Loucy (cell line): ENCODE data around the gene VPS45.

ENCODE experiments used
- H2AFZ ChIP-seq: fragments of 200-600 bp; sonication (generic); 2 replicates; pipeline ENCODE4 v1.6.0; 2016; ENCODE audit warnings: antibody characterized with exemption, mild to moderate bottlenecking, low read length, moderate library complexity
- H3F3A ChIP-seq: fragments of 200-600 bp; 2 replicates; pipeline ENCODE4 v1.6.0; 2016; ENCODE audit warnings: antibody characterized with exemption, low read depth, mild to moderate bottlenecking
- H3K27me3 ChIP-seq: fragments of 200-600 bp; sonication (generic); 2 replicates; pipeline ENCODE4 v1.6.1; 2014; ENCODE audit warnings: low read length, mild to moderate bottlenecking; ENCODE audit not compliant: insufficient read depth, poor library complexity, severe bottlenecking
- H3K36me3 ChIP-seq: fragments of 200-600 bp; sonication (generic); 2 replicates; pipeline ENCODE4 v1.6.1; 2016; ENCODE audit warnings: low read length; ENCODE audit not compliant: insufficient read depth
- H3K4me1 ChIP-seq: fragments of 200-600 bp; sonication (generic); 2 replicates; pipeline ENCODE4 v1.5.1; 2014; ENCODE audit warnings: low read length, mild to moderate bottlenecking; ENCODE audit not compliant: insufficient read depth, poor library complexity, severe bottlenecking
- H3K4me2 ChIP-seq: fragments of 200-600 bp; sonication (generic); 2 replicates; pipeline ENCODE4 v1.6.0; 2014; ENCODE audit warnings: antibody characterized with exemption, low read length, low read depth, mild to moderate bottlenecking; ENCODE audit not compliant: poor library complexity, severe bottlenecking
- H3K4me3 ChIP-seq: fragments of 200-600 bp; sonication (generic); 2 replicates; pipeline ENCODE4 v1.5.1; 2014; ENCODE audit warnings: low read length, mild to moderate bottlenecking, mixed read lengths; ENCODE audit not compliant: poor library complexity, severe bottlenecking
- H3K79me2 ChIP-seq: fragments of 200-600 bp; sonication (generic); 2 replicates; pipeline ENCODE4 v1.6.1; 2014; ENCODE audit warnings: low read length; ENCODE audit not compliant: insufficient read depth
- H3K9ac ChIP-seq: fragments of 200-600 bp; sonication (generic); 2 replicates; pipeline ENCODE4 v1.6.0; 2014; ENCODE audit warnings: mild to moderate bottlenecking, low read depth, low read length, moderate library complexity; ENCODE audit not compliant: poor library complexity, severe bottlenecking
- H3K9me2 ChIP-seq: fragments of 200-600 bp; sonication (generic); replicated peaks from 2 replicates; pipeline ENCODE4 v1.6.1; 2016; ENCODE audit warnings: low read depth, low read length, mixed read lengths
- H3K9me3 ChIP-seq: fragments of 200-600 bp; sonication (generic); 2 replicates; pipeline ENCODE4 v1.6.1; 2014; ENCODE audit warnings: mild to moderate bottlenecking, antibody characterized with exemption, low read length, low read depth; ENCODE audit not compliant: insufficient read depth
- H4K20me1 ChIP-seq: fragments of 200-600 bp; sonication (generic); 2 replicates; pipeline ENCODE4 v1.6.0; 2014; ENCODE audit warnings: antibody characterized with exemption, low read length, mild to moderate bottlenecking; ENCODE audit not compliant: insufficient read depth, poor library complexity, severe bottlenecking
- EZH2phosphoT487 ChIP-seq: fragments of 200-600 bp; IDR thresholded peaks from 2 replicates; pipeline ENCODE4 v1.6.1; 2018; ENCODE audit warnings: antibody characterized with exemption, mild to moderate bottlenecking, moderate library complexity, borderline replicate concordance
- TF ChIP-seq, protein P1 (sequence below): fragments of 200-600 bp; sonication (generic); conservative IDR thresholded peaks from 2 replicates; pipeline ENCODE4 v1.5.1; 2014; ENCODE audit warnings: mild to moderate bottlenecking, antibody characterized with exemption, low read length

VPS45 gene

DNA sequence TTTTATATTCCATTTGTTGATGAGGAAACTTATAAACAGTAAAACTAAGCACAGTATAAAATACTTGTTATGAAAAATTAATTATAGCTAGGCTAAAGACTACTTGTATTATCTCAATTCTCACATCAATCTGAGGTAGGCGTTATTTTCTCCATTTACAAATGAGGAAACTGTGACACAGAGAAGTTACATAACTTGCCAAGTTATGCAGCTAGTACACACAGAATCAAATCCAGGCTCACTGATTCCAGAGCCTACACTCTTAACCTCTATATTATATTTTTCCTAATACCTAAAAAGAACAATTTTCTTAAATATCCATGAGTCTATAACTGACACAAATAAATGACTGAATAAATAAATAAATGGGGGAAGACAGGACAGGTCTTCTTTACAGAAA is 11.2 kb upstream of the VPS45 start:
- no peaks in the 10 kb centered on the region for H3K79me2 ChIP-seq
- H3K4me2 ChIP-seq = no peak overlapping the region
- no peaks in the 10 kb centered on the region for H4K20me1 ChIP-seq
- H3K9ac ChIP-seq = no peak overlapping the region
- H3K4me3 ChIP-seq = no peak overlapping the region
- no peaks in the 10 kb centered on the region for H3K9me2 ChIP-seq
- H3F3A ChIP-seq = no peaks in the 10 kb centered on the region
- H3K4me1 ChIP-seq = no peaks in the 10 kb centered on the region
- H3K9me3 ChIP-seq = no peaks in the 10 kb centered on the region
- H2AFZ ChIP-seq = no peak overlapping the region
- no peaks in the 10 kb centered on the region for H3K36me3 ChIP-seq
- no peaks in the 10 kb centered on the region for H3K27me3 ChIP-seq
- TF ChIP-seq, protein P1, sequence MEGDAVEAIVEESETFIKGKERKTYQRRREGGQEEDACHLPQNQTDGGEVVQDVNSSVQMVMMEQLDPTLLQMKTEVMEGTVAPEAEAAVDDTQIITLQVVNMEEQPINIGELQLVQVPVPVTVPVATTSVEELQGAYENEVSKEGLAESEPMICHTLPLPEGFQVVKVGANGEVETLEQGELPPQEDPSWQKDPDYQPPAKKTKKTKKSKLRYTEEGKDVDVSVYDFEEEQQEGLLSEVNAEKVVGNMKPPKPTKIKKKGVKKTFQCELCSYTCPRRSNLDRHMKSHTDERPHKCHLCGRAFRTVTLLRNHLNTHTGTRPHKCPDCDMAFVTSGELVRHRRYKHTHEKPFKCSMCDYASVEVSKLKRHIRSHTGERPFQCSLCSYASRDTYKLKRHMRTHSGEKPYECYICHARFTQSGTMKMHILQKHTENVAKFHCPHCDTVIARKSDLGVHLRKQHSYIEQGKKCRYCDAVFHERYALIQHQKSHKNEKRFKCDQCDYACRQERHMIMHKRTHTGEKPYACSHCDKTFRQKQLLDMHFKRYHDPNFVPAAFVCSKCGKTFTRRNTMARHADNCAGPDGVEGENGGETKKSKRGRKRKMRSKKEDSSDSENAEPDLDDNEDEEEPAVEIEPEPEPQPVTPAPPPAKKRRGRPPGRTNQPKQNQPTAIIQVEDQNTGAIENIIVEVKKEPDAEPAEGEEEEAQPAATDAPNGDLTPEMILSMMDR = no peak
- TF ChIP-seq EZH2phosphoT487 = no peak

DNA sequence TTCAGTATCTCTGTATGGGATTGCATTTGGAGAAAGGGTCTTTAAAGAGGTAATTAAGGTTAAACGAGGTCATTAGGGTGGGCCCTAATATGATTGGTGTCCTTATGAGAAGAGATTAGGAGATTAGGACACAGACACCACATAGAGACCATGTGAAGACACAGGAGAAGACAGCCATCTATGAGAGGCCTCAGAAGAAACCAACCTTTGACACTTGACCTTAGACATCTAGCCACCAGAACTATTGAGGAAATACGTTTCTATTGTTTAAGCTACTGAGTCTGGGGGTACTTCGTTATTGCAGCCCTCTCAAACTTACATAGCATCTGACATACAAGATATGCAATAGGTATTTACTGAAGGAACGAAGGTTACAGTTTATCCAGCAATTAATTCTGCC is 7.3 kb upstream of the VPS45 start:
- Histone ChIP-seq H3K36me3 (no peaks in the 10 kb centered on the region), H2AFZ (no peak overlapping the region), H3K9ac (no peak overlapping the region), H3K79me2 (no peaks in the 10 kb centered on the region), H3K4me1 (no peaks in the 10 kb centered on the region), H3K4me3 (no peak overlapping the region), H3K27me3 (no peaks in the 10 kb centered on the region), H3F3A (no peaks in the 10 kb centered on the region), H3K4me2 (no peak overlapping the region), H4K20me1 (no peaks in the 10 kb centered on the region), H3K9me3 (no peaks in the 10 kb centered on the region), H3K9me2 (no peaks in the 10 kb centered on the region)
- TF ChIP-seq, protein P1 = no peak
- no peak for TF ChIP-seq EZH2phosphoT487

DNA sequence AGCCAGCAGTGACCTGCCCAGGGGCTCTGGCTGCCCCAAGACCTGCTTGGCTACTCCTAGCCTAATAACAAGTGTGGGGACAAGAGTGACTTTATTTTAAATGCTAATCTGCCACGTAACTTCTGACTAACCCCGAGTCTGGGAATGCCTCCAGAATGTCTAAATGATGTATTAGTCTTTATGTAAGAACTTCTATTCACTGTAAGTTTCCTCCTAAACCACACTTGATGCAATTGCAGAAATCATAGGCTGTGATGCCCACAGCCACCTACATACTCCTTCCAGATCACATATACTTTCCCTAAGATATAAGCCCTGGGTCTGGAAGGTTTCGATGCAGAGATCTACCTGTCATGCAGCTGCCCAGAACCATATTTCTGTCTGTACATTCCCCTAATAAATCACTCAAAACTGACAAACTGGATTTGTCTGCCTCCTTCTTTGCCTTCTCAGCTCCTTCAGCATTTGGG is 5.9 kb upstream of the VPS45 start:
- Histone ChIP-seq H3F3A (no peaks in the 10 kb centered on the region), H3K27me3 (no peaks in the 10 kb centered on the region), H3K9me2 (no peaks in the 10 kb centered on the region), H3K4me1 (peaks cover 13% of the 10 kb centered on the region), H2AFZ (no peak overlapping the region), H3K9ac (no peak overlapping the region), H3K4me2 (no peak overlapping the region), H3K9me3 (no peaks in the 10 kb centered on the region), H4K20me1 (no peaks in the 10 kb centered on the region), H3K79me2 (peaks cover 10% of the 10 kb centered on the region), H3K36me3 (no peaks in the 10 kb centered on the region), H3K4me3 (no peak overlapping the region)
- TF ChIP-seq EZH2phosphoT487 = no peak
- TF ChIP-seq, protein P1 = no peak
